Stomach (tissue), 9 donors: ENCODE data around the gene SYT3. TPM values are rescaled to one million over a fixed set of nuclear protein-coding genes. Genes with fewer than 3 reads are reported as not detected.

Source experiments
- DNase-seq, 2 donors: peaks; one replicate each; pipeline versions ENCODE4 v3.0.0 to v3.0.0-alpha.2; 2013 to 2019
- H3K27ac ChIP-seq, 5 donors: fragments of 200-600 bp in 4 of 5; sonication (generic) in 4 of 5; one replicate each; pipeline ENCODE4 v1.5.1; 2013 to 2019; ENCODE audit warnings: mild to moderate bottlenecking in 1 of 5, moderate library complexity in 1 of 5
- H3K27me3 ChIP-seq, 3 donors: fragments of 200-600 bp; sonication (generic); one replicate each; pipeline ENCODE4 v1.5.1; 2017 to 2019; ENCODE audit warnings: mixed run types in 1 of 3
- H3K36me3 ChIP-seq, 4 donors: fragments of 200-600 bp; sonication (generic); 1 replicate in 3 of 4; 2 replicates in 1 of 4; pipeline ENCODE4 v1.5.1; 2016 to 2019
- H3K4me1 ChIP-seq, 4 donors: fragments of 200-600 bp; sonication (generic); one replicate each; pipeline ENCODE4 v1.5.1; 2016 to 2019
- H3K4me3 ChIP-seq, 4 donors: fragments of 200-600 bp; sonication (generic) in 3 of 4; one replicate each; pipeline ENCODE4 v1.5.1; 2016 to 2019; ENCODE audit warnings: mild to moderate bottlenecking in 1 of 4
- H3K9me3 ChIP-seq, 4 donors: fragments of 200-600 bp; sonication (generic); one replicate each; pipeline ENCODE4 v1.5.1; 2016 to 2019
- EP300 ChIP-seq: sonication (generic); formaldehyde crosslinking; IDR thresholded peaks from one replicate; pipeline ENCODE4 v1.6.1; 2017; ENCODE audit warnings: antibody characterized with exemption
- POLR2A ChIP-seq, 4 donors: fragments of 450-650 bp; IDR thresholded peaks; one replicate each; pipeline ENCODE4 v1.6.1; 2016; ENCODE audit warnings: antibody characterized with exemption in 4 of 4, control low read depth in 2 of 4, mild to moderate bottlenecking in 1 of 4, moderate library complexity in 1 of 4
- POLR2AphosphoS5 ChIP-seq, 3 donors: sonication (generic); formaldehyde crosslinking; IDR thresholded peaks; one replicate each; pipeline ENCODE4 v1.6.1; 2016; ENCODE audit warnings: antibody characterized with exemption in 3 of 3
- WGBS, 5 donors: extraction: QIAGEN DNeasy Blood & Tissue Kit in 3 of 5; methylation state at CpG; one replicate each; pipeline versions ENCODE4 v1.1.5 to v1.1.7; 2013 to 2018; 5-methylcytosine and 5-hydroxymethylcytosine counted together
- intact Hi-C: fragments of 100-400 bp; cut with DNase I; formaldehyde crosslinking; loops from one replicate; pipeline ENCODE4 v1.15.1; 2023; ENCODE audit warnings: low total_unique reads
- polyA plus RNA-seq, 3 donors: library from polyadenylated mRNA; stranded (reverse); fragments of 200-250 nt; gene quantifications; one replicate each; pipeline ENCODE4 v1.2.3, GENCODE V29; 2013
- total RNA-seq, 5 donors: library from RNA; depleted of rRNA; stranded (reverse); fragments of >200 nt; gene quantifications; one replicate each; pipeline versions ENCODE4 v1.1.0 to v1.2.3, GENCODE V29; 2014 to 2016
- TF ChIP-seq, protein P1 (sequence below), 7 experiments: fragments of 450-650 bp in 4 of 7; fragments of 200-600 bp in 3 of 7; sonication (generic) in 3 of 7; IDR thresholded peaks; one replicate each; pipeline ENCODE4 v1.5.1; 2016 to 2019; ENCODE audit warnings: antibody characterized with exemption in 7 of 7, control low read depth in 2 of 7, mild to moderate bottlenecking in 1 of 7
- donor health status: healthy with polysubstance abuse.
- donor health status: Bipolar disorder and iron deficiency.
- donor health status: healthy.

The SYT3 gene
- total and polyA plus RNA-seq, 8 donors = 0.13 to 1.3 (median 0.14) TPM; not detected in 5

DNA sequence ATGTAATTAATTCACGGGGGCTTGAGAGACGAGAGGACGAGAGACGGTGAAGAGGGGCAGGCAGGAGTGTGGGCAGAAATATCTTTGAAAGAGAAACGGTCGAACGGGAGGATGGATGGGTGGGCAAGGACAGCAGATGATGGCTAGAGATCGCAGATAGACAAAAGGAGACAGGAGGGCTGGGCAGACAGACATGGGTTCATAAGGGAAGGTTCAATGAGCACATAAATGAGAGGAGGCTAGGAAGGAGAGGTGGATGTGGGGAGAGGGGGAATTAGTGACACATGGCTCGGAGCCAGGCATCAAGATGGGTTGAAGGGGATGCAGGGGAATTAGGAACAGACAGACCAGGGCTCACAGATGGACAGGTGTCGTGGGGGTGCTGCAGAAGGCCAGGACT lies 1.1 kb downstream of the SYT3 start:
- TF ChIP-seq POLR2AphosphoS5 (IDR thresholded peaks at IDR 0.05) = no peak
- TF ChIP-seq POLR2A (IDR thresholded peaks at IDR 0.05) = no peak
- TF ChIP-seq, protein P1, sequence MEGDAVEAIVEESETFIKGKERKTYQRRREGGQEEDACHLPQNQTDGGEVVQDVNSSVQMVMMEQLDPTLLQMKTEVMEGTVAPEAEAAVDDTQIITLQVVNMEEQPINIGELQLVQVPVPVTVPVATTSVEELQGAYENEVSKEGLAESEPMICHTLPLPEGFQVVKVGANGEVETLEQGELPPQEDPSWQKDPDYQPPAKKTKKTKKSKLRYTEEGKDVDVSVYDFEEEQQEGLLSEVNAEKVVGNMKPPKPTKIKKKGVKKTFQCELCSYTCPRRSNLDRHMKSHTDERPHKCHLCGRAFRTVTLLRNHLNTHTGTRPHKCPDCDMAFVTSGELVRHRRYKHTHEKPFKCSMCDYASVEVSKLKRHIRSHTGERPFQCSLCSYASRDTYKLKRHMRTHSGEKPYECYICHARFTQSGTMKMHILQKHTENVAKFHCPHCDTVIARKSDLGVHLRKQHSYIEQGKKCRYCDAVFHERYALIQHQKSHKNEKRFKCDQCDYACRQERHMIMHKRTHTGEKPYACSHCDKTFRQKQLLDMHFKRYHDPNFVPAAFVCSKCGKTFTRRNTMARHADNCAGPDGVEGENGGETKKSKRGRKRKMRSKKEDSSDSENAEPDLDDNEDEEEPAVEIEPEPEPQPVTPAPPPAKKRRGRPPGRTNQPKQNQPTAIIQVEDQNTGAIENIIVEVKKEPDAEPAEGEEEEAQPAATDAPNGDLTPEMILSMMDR (IDR thresholded peaks at IDR 0.05) = no peak
- no peak for TF ChIP-seq EP300
- Histone ChIP-seq H3K4me1 (peaks cover 0 to 14% (median 5%) of the 10 kb centered on the region in 4 donors), H3K36me3 (no peaks in the 10 kb centered on the region), H3K9me3 (peaks cover 7 to 23% (median 22%) of the 10 kb centered on the region in 4 donors), H3K27me3 (peaks cover 0 to 77% (median 37%) of the 10 kb centered on the region in 3 donors), H3K4me3 (peak overlapping the region in 1 of 4 donors; percentile 56), H3K27ac (no peak overlapping the region)
- WGBS, 5 donors = 36 to 43% (median 41%) methylated on average over 10 of the region's 10 CpGs
- DNase-seq = no peak
- intact Hi-C loops = no loop called here

DNA sequence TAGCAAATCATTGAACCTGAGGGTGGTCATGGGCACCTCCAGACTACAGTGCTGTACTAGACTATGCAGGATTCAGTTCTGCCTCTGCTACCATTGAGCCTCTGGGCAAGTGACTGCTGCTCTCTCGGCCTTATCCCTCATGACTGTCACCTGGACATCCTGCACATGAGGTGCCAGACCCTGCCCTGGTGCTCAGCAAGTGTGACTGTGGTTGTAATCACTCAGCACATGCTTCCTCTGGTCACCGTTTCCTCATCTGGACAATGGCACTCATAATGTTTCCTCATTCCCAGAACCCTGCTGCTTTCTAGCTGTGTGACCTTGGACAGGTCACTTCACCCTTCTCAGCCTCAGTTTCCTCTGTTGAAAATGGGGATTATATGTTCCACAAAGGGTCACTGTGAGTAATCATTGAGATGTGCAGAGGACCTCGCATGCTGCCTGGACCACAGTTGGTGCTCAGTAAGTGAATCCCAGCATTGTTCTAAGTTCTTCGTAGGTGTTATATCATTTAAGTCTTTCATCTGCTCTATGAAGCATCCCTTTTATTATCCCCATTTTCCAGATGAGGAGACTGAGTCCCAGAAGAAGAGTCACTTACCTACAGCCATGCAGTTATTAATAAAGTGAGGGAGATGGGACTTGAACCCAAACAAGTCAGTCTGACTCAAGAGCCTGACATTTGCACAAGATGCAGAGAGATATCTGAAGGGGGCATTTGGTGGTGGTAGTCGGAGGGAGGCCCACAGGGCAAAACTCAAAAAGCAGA lies 3.2 kb downstream of the SYT3 start:
- no peak for TF ChIP-seq POLR2AphosphoS5 (IDR thresholded peaks at IDR 0.05)
- TF ChIP-seq, protein P1 (IDR thresholded peaks at IDR 0.05) = no peak
- H3K4me3 ChIP-seq = no peak overlapping the region
- intact Hi-C loops = no loop called here
- H3K9me3 ChIP-seq = peaks cover 7 to 40% (median 35%) of the 10 kb centered on the region in 4 donors
- 73 to 78% (median 74%) methylated on average over 5 of the region's 5 CpGs for WGBS, 5 donors
- peaks cover 0 to 69% (median 30%) of the 10 kb centered on the region in 3 donors for H3K27me3 ChIP-seq
- no peak for DNase-seq
- peaks cover 0 to 14% (median 5%) of the 10 kb centered on the region in 4 donors for H3K4me1 ChIP-seq
- no peaks in the 10 kb centered on the region for H3K36me3 ChIP-seq
- no peak overlapping the region for H3K27ac ChIP-seq

DNA sequence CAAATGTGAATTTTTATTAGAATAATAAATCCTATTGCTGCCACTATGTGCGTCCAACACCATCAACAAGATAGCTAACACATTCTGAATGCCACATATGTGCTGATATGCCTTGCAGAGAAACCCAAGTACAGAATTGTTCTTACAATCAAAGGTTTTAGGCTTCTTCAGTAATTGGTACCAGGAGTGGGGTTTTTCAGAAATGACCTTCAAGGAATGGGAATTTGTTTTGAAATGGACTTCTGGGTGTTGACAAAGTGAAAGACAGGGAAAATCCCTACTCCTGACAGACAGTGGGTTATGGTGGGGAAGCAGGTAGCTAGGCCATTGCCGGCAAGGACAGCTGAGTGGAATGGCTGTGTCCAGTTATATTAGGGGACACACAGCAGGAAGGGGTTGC lies 5.7 kb downstream of the SYT3 start:
- no peak for TF ChIP-seq POLR2A (IDR thresholded peaks at IDR 0.05)
- intact Hi-C loops = no loop called here
- Histone ChIP-seq H3K4me3 (no peak overlapping the region), H3K27me3 (peaks cover 0 to 65% (median 17%) of the 10 kb centered on the region in 3 donors), H3K36me3 (no peaks in the 10 kb centered on the region), H3K4me1 (peaks cover 0 to 4% (median 2%) of the 10 kb centered on the region in 4 donors), H3K9me3 (peaks cover 7 to 40% (median 35%) of the 10 kb centered on the region in 4 donors), H3K27ac (no peak overlapping the region)
- DNase-seq = no peak
- WGBS, 5 donors = 88 to 99% (median 98%) methylated on average over 2 of the region's 2 CpGs

DNA sequence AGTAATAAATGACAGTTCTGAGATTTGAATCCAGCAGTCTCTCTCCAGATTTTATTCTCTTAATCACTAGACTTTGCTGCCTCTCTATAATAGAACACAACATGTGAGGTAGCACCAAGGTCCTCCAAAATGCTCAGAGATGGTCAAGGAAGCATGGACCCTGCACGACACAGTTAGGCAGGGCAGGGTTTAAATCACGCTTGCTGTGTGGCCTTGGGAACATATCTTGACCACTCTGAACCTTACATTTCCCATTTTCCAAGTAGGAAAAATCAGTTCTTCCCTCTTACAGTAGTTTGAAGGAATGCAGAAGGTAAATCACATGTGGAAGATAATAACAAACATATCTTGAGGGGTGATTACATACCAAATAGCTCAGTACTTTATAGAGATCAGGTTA lies 6.3 kb downstream of the SYT3 start:
- 58 to 82% (median 74%) methylated on average over 2 of the region's 2 CpGs for WGBS, 5 donors
- Histone ChIP-seq H3K27ac (no peak overlapping the region), H3K4me3 (no peak overlapping the region), H3K4me1 (no peaks in the 10 kb centered on the region), H3K9me3 (peaks cover 7 to 40% (median 35%) of the 10 kb centered on the region in 4 donors), H3K36me3 (no peaks in the 10 kb centered on the region), H3K27me3 (peaks cover 0 to 59% (median 12%) of the 10 kb centered on the region in 3 donors)
- DNase-seq = no peak
- intact Hi-C loops = no loop called here
- TF ChIP-seq EP300 (no peak), POLR2AphosphoS5 (IDR thresholded peaks at IDR 0.05) (no peak), POLR2A (IDR thresholded peaks at IDR 0.05) (no peak)
- TF ChIP-seq, protein P1 (IDR thresholded peaks at IDR 0.05) = no peak
